Activated CD4-positive, alpha-beta T cell treated with anti-CD3 and anti-CD28 coated beads, Interleukin-2, amount 10 ng/mL, durations not matched to agents 24 days and 14 days (primary cell): ENCODE results near the gene MPIG6B. TPM values are rescaled to one million over a fixed set of nuclear protein-coding genes. Genes with fewer than 3 reads are reported as not detected.

ENCODE experiments used
- DNase-seq: peaks from one replicate; pipeline ENCODE4 v3.0.0; 2022
- H3K27ac Mint-ChIP-seq: one replicate; pipeline ENCODE4 v1.8.0; 2022; ENCODE audit warnings: mild to moderate bottlenecking, mixed read lengths
- H3K27me3 Mint-ChIP-seq: one replicate; pipeline ENCODE4 v1.8.0; 2022; ENCODE audit warnings: mixed read lengths
- H3K36me3 Mint-ChIP-seq: one replicate; pipeline ENCODE4 v1.8.0; 2022; ENCODE audit warnings: low read depth, mild to moderate bottlenecking, mixed read lengths
- H3K4me1 Mint-ChIP-seq: one replicate; pipeline ENCODE4 v1.8.0; 2021; ENCODE audit warnings: mixed read lengths
- H3K4me3 Mint-ChIP-seq: one replicate; pipeline ENCODE4 v1.8.0; 2022; ENCODE audit warnings: mild to moderate bottlenecking, moderate library complexity, mixed read lengths
- H3K9me3 Mint-ChIP-seq: one replicate; pipeline ENCODE4 v1.8.0; 2021; ENCODE audit warnings: mixed read lengths
- intact Hi-C: fragments of 100-400 bp; cut with micrococcal nuclease; formaldehyde crosslinking; loops from one replicate; pipeline ENCODE4 v1.15.1; 2023
- total RNA-seq: library from RNA; stranded (reverse); gene quantifications from 2 replicates; pipeline ENCODE4 v1.2.3, GENCODE V29; 2022

Gene MPIG6B
- total RNA-seq, 1 donor from 2014 or later, result not detected

DNA sequence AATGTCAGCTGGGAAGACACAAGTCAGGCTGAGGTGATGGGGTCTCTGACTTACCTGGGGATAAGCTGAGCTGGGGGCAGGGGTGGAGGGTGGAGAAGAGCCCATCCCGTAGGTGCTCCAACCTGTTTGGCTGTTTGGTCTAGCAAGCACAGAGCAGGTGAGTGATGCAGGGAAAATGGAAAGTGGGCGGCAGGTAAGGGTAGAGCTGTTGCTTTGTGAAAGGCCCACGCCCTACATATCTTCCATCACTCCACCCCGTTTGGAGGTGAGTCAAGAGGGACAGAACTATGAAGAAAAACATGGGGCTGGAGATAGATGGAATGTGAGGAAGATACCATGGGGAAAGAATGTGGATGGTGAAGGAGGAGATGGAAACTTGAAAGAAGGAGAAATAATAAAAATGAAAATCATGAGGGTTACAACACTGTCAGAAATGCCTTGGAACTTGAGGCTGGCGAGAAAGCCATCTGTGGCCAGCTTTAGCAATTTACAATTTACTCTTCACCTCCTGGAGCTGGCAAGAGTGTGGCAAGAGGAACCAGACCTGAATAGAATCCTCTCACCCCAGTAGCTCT is 2.9 kb upstream of the MPIG6B start:
- peaks cover 1% of the 10 kb centered on the region for H3K36me3 Mint-ChIP-seq
- intact Hi-C loops, result no loop called here
- no peak overlapping the region for H3K4me3 Mint-ChIP-seq
- H3K27me3 Mint-ChIP-seq, result peaks cover 4% of the 10 kb centered on the region
- H3K9me3 Mint-ChIP-seq, result no peaks in the 10 kb centered on the region
- no peak for DNase-seq
- H3K27ac Mint-ChIP-seq, result no peak overlapping the region
- H3K4me1 Mint-ChIP-seq, result peaks cover 6% of the 10 kb centered on the region

DNA sequence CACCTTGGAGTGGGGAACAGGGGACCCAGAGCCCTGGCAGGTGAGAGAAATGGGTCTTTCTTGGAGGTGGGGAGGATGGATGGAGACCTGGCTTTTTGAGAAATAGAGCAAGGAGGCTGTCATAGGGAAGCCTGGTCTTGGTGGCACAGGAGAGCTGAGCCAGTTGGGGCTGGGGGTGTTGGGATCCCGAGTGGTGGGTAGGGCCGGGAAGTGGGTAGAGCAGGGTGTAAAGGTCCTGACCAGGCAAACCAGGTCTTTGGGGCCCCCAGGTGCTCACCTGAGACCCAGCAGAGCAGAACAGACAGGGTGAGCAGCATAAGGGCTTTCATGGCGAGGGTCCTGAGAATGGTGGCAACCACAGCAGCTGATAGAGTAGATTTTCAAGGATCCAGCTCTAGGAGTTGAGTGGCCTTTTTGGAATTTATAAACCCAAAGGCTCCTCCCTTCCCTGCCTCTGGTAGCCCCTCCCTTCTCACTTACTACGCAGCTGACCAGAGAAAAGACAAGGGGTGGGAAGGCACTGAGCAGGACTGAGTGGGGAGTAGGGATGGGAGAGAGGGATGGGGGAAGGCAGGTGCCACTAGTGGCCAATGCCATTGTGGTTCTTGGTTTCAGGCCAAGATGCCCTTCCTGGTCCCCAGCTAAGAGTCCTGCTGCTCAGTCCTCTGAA is 1.7 kb upstream of the MPIG6B start, which contains the start of gene LY6G6C:
Gene LY6G6C, minus strand, starts transcription at position 396 of the 670 bp plus-strand sequence. Its CDS starts 67 bp downstream, at position 329.
- Mint-ChIP-seq H3K4me3 (no peak within 1 kb of the TSS), H3K27ac (no peak within 1 kb of the TSS), H3K4me1 (peaks cover 16% of the 10 kb centered on the region), H3K36me3 (peaks cover 6% of the 10 kb centered on the region), H3K9me3 (no peaks in the 10 kb centered on the region), H3K27me3 (peaks cover 4% of the 10 kb centered on the region)
- intact Hi-C loops, result no loop called here
- no peak for DNase-seq

DNA sequence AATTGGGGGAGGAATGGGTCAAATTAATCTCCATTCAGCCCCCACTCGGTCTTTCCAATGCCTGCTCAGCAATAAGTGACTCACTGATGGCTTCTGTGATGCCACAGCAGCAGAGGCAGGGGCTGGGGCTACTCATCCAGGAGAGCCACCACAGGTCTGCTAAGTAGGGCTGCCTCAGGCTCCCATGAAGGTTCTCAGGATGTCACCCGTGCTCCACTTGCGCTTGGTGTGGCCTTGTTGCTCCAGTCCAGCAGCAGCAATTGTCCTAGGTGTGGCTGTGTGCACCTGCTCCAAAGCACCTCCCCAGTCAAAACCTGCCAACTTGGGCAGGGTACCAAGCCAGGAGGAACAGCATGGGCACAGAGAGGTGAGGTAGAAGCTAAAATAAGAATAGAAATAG is 1.0 kb upstream of the MPIG6B start:
- Mint-ChIP-seq H3K27me3 (peaks cover 4% of the 10 kb centered on the region), H3K4me1 (peaks cover 23% of the 10 kb centered on the region), H3K36me3 (peaks cover 12% of the 10 kb centered on the region), H3K27ac (no peak overlapping the region), H3K4me3 (no peak overlapping the region), H3K9me3 (no peaks in the 10 kb centered on the region)
- intact Hi-C loops, result no loop called here
- no peak for DNase-seq

DNA sequence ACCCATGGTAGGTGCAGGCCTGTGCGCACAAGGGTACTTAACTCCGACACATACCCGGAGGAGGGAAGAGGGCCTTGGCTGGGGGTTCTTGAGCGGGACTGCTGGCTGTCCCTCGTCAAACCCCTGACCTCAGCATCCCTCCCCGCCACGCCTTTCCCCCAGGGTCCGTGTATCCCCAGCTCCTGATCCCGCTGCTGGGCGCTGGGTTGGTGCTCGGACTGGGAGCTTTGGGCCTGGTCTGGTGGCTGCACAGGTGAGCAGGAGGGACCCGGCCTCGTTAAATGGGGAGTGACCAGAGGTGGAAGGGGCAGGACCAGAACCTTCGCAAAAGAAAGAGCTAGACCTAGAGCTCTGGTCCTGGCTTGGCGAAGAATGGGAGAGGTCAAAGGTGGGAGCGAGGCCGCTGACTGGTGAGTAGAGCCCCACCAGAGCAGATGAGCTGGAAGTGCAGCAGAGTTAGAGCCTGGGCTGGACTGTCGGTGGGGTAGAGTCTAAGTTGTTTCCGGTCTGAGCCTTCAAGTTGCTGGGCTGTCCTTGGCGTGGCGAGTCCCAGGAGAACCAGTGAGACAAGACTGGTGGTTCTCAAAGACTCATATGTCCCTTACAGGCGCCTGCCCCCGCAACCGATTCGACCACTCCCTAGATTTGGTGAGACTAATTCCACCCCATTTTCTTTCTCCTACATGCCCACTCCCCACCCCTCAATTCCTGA is 963 bp downstream of the MPIG6B start:
- Mint-ChIP-seq H3K27ac (no peak overlapping the region), H3K27me3 (peaks cover 4% of the 10 kb centered on the region), H3K9me3 (no peaks in the 10 kb centered on the region)

DNA sequence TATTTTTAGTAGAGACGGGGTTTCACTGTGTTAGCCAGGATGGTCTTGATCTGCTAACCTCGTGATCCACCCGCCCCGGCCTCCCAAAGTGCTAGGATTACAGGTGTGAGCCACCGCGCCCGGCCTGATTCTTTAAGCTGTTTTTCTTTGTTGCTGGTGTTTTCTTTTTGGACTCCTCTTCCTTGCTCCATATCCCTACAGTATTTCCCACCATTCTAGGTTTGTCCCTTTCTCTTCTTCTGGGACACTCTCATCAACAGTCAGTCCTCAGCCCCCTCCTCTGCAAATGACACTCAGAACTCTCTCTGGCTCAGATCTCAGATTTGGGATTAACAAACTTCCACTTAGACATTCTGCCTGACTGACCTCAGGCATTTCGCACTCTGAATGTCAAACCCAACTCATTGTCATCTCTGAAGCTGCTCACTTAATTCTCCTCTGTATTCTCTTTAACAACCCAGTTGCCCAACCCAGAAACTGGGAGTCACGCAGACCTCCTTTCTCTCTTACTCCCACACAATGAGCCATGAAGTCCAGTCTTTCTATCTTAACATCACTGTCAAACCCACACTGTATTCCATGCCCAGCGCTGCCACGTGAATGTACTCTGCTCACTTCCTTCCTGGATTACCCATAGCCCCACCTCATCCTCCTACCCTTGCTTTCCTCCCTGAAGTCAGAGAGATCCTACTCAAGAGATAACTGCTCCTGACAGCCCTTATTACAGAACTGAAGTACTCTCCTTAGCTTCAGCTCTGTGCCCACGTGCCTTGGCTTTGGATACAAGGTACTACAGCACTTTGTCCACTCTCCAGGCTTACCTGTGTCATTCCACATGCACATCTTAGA is 2.6 kb downstream of the MPIG6B start:
- Mint-ChIP-seq H3K4me3 (no peak overlapping the region), H3K36me3 (peaks cover 24% of the 10 kb centered on the region), H3K4me1 (peaks cover 45% of the 10 kb centered on the region), H3K27ac (peak overlapping the region; percentile 67), H3K27me3 (peaks cover 4% of the 10 kb centered on the region), H3K9me3 (no peaks in the 10 kb centered on the region)
- intact Hi-C loops, result loop anchor here (2.0 kb wide), 1 partner anchor 23 kb away; the partner anchor contains the start of gene ABHD16A
- DNase-seq, result no peak

More for the DNA sequence above, 963 bp downstream of the MPIG6B start:
- DNase-seq, result no peak
- Mint-ChIP-seq H3K4me3 (no peak overlapping the region), H3K36me3 (peaks cover 18% of the 10 kb centered on the region), H3K4me1 (peaks cover 36% of the 10 kb centered on the region)
- intact Hi-C loops, result no loop called here

DNA sequence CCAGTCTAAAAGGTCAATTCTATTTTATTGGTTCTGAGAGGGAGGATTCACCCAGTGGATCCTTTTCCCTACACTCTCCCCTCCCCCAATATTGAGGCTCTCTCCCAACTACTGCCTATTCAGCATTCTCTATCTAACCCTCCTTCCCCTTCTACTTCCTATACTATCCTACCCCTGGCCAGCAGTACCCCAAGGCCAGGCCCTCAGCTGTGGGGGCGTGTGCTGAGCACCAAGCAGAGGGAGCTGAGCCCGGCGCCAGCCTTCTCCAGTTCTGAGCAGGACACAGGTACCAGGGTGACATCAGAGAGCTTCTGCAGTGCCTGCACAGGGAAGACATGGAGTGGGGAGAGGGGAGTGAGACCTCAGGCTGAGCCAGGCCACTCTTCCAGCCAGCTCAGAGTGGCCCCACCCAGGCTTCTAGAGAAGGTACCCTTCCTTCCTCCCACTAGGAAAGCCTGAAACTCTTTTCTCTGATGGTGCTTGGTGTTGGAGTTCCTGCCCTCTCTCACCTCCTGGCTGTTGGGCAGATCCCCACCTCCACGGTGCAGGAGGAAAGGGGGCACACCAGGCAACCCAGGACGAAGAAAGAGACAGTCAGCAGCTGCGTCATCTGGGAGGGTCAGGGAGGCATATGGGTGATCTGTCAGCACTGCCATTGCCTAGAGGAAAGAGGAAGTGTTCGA is 4.0 kb downstream of the MPIG6B start:
- intact Hi-C loops, result loop anchor here (2.0 kb wide), 1 partner anchor 24 kb away; the partner anchor contains the start of gene ABHD16A
- H3K27ac Mint-ChIP-seq, result peak overlapping the region; percentile 69
- DNase-seq, result no peak

DNA sequence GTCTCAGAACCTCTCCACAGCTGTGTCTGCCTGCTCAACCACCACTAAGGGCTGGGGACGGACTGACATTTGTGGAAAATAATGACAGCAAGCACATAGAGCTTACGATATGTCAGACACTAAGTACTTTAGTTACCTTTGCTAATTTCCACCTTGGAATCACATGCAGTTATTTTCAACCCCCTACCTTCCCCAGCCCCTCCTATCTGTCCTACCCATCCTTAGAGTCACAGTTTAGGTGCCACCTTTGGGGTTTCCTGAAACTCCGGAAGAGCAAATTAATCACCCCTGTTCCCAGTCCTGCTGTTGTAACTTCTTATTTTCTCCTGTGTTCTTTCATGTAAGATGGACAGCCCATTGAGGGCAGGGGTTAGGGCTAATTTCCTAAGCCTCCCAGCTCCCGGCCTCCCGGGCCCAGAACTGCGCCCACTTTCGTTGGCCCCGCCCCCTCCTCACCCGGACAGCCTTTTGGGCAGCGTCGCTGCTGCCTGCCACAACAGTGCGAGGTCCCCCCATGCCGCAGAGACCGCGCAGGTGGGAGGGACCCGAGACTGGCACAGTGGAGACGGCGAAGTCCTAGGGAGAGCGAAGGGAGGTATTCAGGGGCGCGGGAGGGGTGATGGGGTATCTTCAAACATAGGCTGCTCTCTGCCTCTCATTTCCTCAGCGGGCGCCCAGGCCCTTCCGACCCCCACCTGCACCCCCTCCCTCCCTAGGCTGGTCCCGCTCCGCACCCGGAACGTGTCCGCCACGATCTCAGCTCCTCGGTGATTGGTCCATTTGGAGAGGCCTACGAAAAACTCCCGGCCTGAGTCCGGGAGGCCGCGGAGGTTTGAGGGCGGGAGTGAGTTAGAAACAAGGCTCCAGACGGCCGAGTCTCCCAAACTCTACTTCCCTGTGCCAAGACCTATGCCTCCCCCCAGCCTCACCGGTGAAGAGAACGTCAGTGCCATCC is 4.8 kb downstream of the MPIG6B start:
- Mint-ChIP-seq H3K27me3 (no peaks in the 10 kb centered on the region), H3K4me1 (peaks cover 50% of the 10 kb centered on the region), H3K27ac (peak overlapping the region; percentile 69), H3K9me3 (no peaks in the 10 kb centered on the region), H3K4me3 (peak overlapping the region; percentile 97), H3K36me3 (peaks cover 34% of the 10 kb centered on the region)
- intact Hi-C loops, result loop anchor here (2.0 kb wide), 3 partner anchors 25 to 67 kb away; partner anchors contain the start of genes ABHD16A and VARS1
- DNase-seq, result peak; percentile 73

More for the DNA sequence above, 4.0 kb downstream of the MPIG6B start:
- peak overlapping the region; percentile 68 for H3K4me3 Mint-ChIP-seq
- H3K4me1 Mint-ChIP-seq, result peaks cover 51% of the 10 kb centered on the region
- H3K27me3 Mint-ChIP-seq, result no peaks in the 10 kb centered on the region
- peaks cover 32% of the 10 kb centered on the region for H3K36me3 Mint-ChIP-seq
- H3K9me3 Mint-ChIP-seq, result no peaks in the 10 kb centered on the region

DNA sequence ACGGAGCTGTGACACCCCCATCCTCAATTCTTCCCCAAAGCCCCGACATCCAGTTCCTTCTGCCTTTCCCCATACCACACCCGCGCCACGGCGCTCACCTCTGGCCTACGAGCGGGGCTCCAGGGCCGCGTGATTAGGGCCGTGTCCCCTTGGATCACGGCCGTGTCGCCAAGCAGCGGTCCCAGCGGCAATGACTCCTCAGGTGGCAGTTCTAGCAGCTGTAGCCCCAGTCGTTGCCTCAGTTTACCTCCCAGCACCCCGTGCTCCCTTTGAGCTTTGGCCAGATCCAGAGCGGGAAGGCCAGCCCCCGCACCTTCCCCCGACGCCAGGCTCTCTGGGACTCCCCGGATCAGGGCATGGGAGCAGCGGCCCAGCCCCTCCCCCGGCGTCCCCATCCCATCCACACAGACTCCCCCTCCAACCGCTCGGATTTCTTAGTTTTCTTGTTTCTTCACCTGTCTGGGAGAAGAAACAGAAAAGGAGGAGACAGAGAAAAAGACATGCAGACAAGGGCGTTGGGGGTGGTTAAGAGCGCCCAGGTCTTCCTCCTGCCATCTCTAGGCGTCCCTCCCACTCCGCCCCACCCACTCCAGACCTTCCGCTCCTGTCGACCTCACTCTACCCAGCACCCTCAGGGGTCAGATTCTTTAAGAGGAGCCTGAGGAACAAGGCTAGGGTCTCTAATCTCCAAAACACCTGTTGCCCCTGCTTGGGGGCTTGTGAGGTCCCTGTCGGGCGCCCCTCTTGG is 5.8 kb downstream of the MPIG6B start, which contains the start of gene DDAH2:
Gene DDAH2, minus strand, starts transcription at position 533 of the 748 bp plus-strand sequence. Its CDS starts 138 bp downstream, at position 395.
- no peaks in the 10 kb centered on the region for H3K9me3 Mint-ChIP-seq
- peaks cover 43% of the 10 kb centered on the region for H3K36me3 Mint-ChIP-seq
- H3K27me3 Mint-ChIP-seq, result no peaks in the 10 kb centered on the region
- H3K4me3 Mint-ChIP-seq, result peak within 1 kb of the TSS; percentile 97
- no peak for DNase-seq
- intact Hi-C loops, result loop anchor here (1.0 to 2.0 kb wide), 3 partner anchors 9 to 66 kb away; partner anchors contain the start of gene VARS1
- peaks cover 58% of the 10 kb centered on the region for H3K4me1 Mint-ChIP-seq
- peak within 1 kb of the TSS; percentile 74 for H3K27ac Mint-ChIP-seq

DNA sequence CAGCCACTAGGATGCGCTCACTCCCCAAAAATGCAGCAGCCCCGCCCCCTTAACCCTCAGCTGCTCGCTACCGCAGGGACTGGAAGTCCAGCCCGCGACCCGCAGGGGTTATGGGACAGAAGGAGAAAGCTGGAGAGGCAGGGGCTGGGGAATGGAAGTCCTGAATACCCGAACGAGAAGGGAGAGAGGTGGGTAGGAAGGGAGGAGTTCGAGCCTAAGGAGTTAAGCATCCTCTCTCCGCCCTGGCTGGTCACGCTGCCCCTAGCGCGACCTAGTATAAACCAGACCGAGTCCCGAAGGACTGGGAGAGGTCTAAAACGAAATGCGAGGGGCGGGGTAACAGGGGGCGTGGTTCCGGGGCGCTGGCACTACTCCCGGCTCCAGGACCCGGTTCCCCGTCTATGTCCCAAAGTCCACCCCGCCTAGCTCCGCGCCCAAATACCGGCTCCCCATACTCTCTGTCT is 6.4 kb downstream of the MPIG6B start:
- DNase-seq, result peak; percentile 93
- peak overlapping the region; percentile 97 for H3K4me3 Mint-ChIP-seq
- peaks cover 64% of the 10 kb centered on the region for H3K4me1 Mint-ChIP-seq
- H3K27ac Mint-ChIP-seq, result peak overlapping the region; percentile 74
- intact Hi-C loops, result loop anchor here (1.0 to 2.0 kb wide), 3 partner anchors 9 to 65 kb away; partner anchors contain the start of gene VARS1
- H3K27me3 Mint-ChIP-seq, result no peaks in the 10 kb centered on the region
- no peaks in the 10 kb centered on the region for H3K9me3 Mint-ChIP-seq
- peaks cover 48% of the 10 kb centered on the region for H3K36me3 Mint-ChIP-seq

DNA sequence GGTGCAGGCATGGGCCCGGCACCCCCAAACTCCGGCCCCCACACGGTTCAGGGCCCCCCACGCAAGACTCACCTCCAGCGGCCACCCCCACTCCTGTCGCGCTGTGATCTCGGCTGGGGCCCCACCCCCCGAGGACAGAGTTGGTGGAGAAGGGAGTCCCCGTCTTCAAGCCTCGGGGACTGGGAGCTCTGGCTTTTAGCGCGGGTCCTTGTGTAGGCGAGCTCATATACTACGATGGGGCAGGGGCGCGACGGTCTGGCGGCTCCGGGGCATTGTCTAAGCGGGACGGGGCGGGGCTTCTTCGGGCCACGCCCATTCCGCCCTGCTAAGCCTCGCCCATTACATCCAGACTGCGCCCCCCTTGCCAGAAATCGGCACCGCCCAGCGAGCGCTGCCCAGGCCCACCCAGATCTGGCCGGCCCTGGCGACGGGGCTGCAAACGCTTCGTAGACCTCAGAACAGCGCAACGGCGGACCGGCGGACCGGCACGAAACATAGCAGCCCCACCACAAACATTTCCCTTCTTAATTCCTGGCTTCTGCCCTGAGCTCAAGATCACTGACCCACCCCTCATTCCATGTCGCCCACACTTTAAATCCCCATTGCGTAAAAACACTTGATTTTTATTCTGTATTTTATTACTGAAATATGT is 6.9 kb downstream of the MPIG6B start:
- Mint-ChIP-seq H3K27me3 (no peaks in the 10 kb centered on the region), H3K36me3 (peaks cover 54% of the 10 kb centered on the region), H3K4me1 (peaks cover 64% of the 10 kb centered on the region), H3K9me3 (no peaks in the 10 kb centered on the region), H3K27ac (peak overlapping the region; percentile 58), H3K4me3 (peak overlapping the region; percentile 97)
- DNase-seq, result peak; percentile 92
- intact Hi-C loops, result loop anchor here (1.0 to 10.0 kb wide), 5 partner anchors 8 to 1585 kb away; partner anchors contain the start of genes HSD17B8, RING1, RXRB and SLC39A7

DNA sequence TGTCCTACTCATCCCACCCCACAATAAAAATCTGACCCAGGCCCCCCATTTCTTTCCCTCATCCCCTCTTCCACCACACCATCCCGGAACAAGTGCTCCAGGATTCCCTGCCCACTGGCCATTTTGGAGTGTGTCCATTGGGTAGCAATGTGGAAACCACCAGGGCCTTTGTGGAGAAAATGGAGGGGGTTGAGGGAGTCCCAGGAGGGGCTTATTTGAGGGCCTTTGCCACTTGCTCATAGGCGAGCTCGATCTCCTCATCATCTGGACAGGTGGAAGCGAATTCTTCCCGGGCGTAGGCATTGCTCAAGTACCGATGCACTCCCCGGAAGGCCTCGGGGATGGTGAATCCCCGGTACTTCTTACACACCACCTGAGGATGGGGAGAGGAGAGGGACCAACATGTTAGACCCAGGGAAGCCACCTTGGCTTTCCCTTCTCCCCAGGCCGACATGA is 7.5 kb downstream of the MPIG6B start:
- peaks cover 56% of the 10 kb centered on the region for H3K36me3 Mint-ChIP-seq
- intact Hi-C loops, result loop anchor here (10.0 kb wide), 2 partner anchors 1474 to 1584 kb away; partner anchors contain the start of genes HSD17B8, RING1, RXRB and SLC39A7
- peak; percentile 61 for DNase-seq
- H3K27me3 Mint-ChIP-seq, result no peaks in the 10 kb centered on the region
- H3K27ac Mint-ChIP-seq, result no peak overlapping the region
- no peaks in the 10 kb centered on the region for H3K9me3 Mint-ChIP-seq
- peaks cover 62% of the 10 kb centered on the region for H3K4me1 Mint-ChIP-seq
- peak overlapping the region; percentile 97 for H3K4me3 Mint-ChIP-seq
